Measurements from ENCODE around the gene DNAJB9.
"Not testable (repeated sequence)": the region's sequence is repeated elsewhere in the genome, so short reads cannot be mapped to it uniquely, and the experiment has no call there.

The DNAJB9 gene

GRCh38 chr7:108569381-108570145 is at the start of gene DNAJB9, which contains the start of gene THAP5:
Gene DNAJB9 (plus strand): TSS chr7:108569874. CDS start chr7:108571727, 1,853 bp downstream.
Gene THAP5 (minus strand): TSS chr7:108569706. CDS start chr7:108569569, 137 bp downstream.
- in situ Hi-C loops (cut with HindIII; ENCODE audit: low pct_unique_long_range_greater_than_20kb, low sequenced_read_pairs), result no loop called here
- peak; percentile 93 to 98 for DNase-seq (ENCODE audit: low read depth in 1 of 2, low spot score in 1 of 2)
- no peak for TF ChIP-seq JUND (IDR thresholded peaks at IDR 0.05; ENCODE audit: low read depth)

DNA sequence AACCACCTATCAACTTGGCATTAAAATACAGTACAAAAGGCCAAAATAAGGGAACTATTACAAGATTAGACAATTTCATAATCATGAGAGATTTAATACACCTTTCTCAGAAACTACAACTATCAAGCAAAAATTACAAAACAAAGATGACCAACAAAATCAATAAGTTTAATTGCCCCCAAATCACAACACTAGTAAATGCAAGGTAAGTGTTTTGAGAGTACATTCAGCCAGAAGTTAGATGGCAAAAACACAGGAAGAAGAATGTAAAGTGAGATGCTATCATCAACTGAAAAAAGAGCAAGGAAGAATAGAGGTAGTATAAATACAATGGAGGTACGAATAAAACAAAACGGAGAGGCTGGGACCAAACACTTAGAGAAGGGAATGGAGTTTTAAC is 46.9 kb upstream of the DNAJB9 start:
- in situ Hi-C loops (cut with HindIII; ENCODE audit: low pct_unique_long_range_greater_than_20kb, low sequenced_read_pairs), result no loop called here
- DNase-seq (ENCODE audit: low read depth in 1 of 2, low spot score in 1 of 2), result no peak
- TF ChIP-seq JUND (IDR thresholded peaks at IDR 0.05; ENCODE audit: low read depth), result no peak

GRCh38 chr7:108525327-108525984 is 44.2 kb upstream of the DNAJB9 start:
- in situ Hi-C loops (cut with HindIII; ENCODE audit: low pct_unique_long_range_greater_than_20kb, low sequenced_read_pairs), result no loop called here
- TF ChIP-seq JUND (IDR thresholded peaks at IDR 0.05; ENCODE audit: low read depth), result no peak
- DNase-seq (ENCODE audit: low read depth in 1 of 2, low spot score in 1 of 2), result peak in 1 of 2 experiments; percentile 53

- TF ChIP-seq JUND (IDR thresholded peaks at IDR 0.05; ENCODE audit: low read depth), result no peak
- DNase-seq (ENCODE audit: low read depth in 1 of 2, low spot score in 1 of 2), result peak; percentile 68 to 99
- in situ Hi-C loops (cut with HindIII; ENCODE audit: low pct_unique_long_range_greater_than_20kb, low sequenced_read_pairs), result no loop called here
Observed at GRCh38 chr7:108525985-108526767, 43.5 kb upstream of the DNAJB9 start, which contains the start of gene PNPLA8. Gene PNPLA8 (minus strand): TSS chr7:108526135. CDS start chr7:108515491, 10,644 bp downstream.

- no peak for DNase-seq (ENCODE audit: low read depth in 1 of 2, low spot score in 1 of 2)
- in situ Hi-C loops (cut with HindIII; ENCODE audit: low pct_unique_long_range_greater_than_20kb, low sequenced_read_pairs), result no loop called here
- no peak for TF ChIP-seq JUND (IDR thresholded peaks at IDR 0.05; ENCODE audit: low read depth)
Observed at GRCh38 chr7:108526768-108527017, 43.0 kb upstream of the DNAJB9 start.

DNA sequence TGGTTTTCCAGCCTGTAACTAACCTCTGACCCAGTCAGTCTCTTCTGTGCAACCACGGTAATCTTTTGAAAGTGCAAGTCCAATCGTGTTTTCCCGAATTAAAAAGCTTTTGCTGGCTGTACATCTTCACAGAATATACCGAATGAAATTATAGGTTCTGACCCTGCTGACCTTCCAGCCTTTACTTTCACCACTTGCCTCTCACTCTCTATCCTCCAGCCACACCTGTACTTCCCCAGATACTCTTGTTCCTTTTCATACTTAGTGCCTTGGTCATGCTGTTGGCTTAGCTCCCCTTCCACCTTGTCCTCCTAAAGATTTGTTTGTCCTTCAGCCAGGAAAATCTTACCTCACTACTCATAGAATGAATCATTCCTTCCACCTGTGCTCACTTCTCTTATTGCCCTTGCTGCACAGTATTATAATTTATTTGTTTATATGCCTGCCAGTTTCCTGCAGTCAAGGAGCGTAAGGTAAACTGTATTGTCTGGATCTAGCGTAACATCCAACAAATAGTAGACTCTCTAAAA is 41.4 kb upstream of the DNAJB9 start:
- TF ChIP-seq JUND (IDR thresholded peaks at IDR 0.05; ENCODE audit: low read depth), result no peak
- DNase-seq (ENCODE audit: low read depth in 1 of 2, low spot score in 1 of 2), result no peak
- in situ Hi-C loops (cut with HindIII; ENCODE audit: low pct_unique_long_range_greater_than_20kb, low sequenced_read_pairs), result no loop called here

GRCh38 chr7:108529341-108529740 is 40.3 kb upstream of the DNAJB9 start:
- TF ChIP-seq JUND (IDR thresholded peaks at IDR 0.05; ENCODE audit: low read depth), result no peak
- in situ Hi-C loops (cut with HindIII; ENCODE audit: low pct_unique_long_range_greater_than_20kb, low sequenced_read_pairs), result no loop called here
- peak in 1 of 2 experiments; percentile 47 for DNase-seq (ENCODE audit: low read depth in 1 of 2, low spot score in 1 of 2)

DNA sequence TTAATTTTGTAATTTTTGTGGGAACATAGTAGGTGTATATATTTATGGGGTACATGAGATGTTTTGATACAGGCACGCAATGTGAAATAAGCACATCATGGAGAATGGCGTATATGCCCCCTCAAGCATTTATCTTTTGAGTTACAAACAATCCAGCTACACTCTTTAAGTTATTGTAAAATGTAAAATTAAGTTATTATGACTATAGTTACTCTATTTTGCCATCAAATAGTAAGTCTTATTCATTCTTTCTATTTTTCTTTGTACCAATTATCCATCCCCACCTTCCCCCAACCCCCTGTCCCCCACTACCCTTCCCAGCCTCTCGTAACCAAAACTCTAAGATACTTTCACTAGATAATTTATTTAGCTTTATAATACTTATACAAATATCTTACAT is 36.0 kb upstream of the DNAJB9 start:
- in situ Hi-C loops (cut with HindIII; ENCODE audit: low pct_unique_long_range_greater_than_20kb, low sequenced_read_pairs), result no loop called here
- DNase-seq (ENCODE audit: low read depth in 1 of 2, low spot score in 1 of 2), result no peak
- no peak for TF ChIP-seq JUND (IDR thresholded peaks at IDR 0.05; ENCODE audit: low read depth)

GRCh38 chr7:108535257-108535656 is 34.4 kb upstream of the DNAJB9 start:
- in situ Hi-C loops (cut with HindIII; ENCODE audit: low pct_unique_long_range_greater_than_20kb, low sequenced_read_pairs), result no loop called here
- no peak for DNase-seq (ENCODE audit: low read depth in 1 of 2, low spot score in 1 of 2)
- TF ChIP-seq JUND (IDR thresholded peaks at IDR 0.05; ENCODE audit: low read depth), result no peak

- no peak for DNase-seq (ENCODE audit: low read depth in 1 of 2, low spot score in 1 of 2)
- in situ Hi-C loops (cut with HindIII; ENCODE audit: low pct_unique_long_range_greater_than_20kb, low sequenced_read_pairs), result no loop called here
- TF ChIP-seq JUND (IDR thresholded peaks at IDR 0.05; ENCODE audit: low read depth), result no peak
Observed at GRCh38 chr7:108535744-108536143, 33.9 kb upstream of the DNAJB9 start.

GRCh38 chr7:108537229-108537628 is 32.4 kb upstream of the DNAJB9 start:
- TF ChIP-seq JUND (IDR thresholded peaks at IDR 0.05; ENCODE audit: low read depth), result no peak
- in situ Hi-C loops (cut with HindIII; ENCODE audit: low pct_unique_long_range_greater_than_20kb, low sequenced_read_pairs), result no loop called here
- no peak for DNase-seq (ENCODE audit: low read depth in 1 of 2, low spot score in 1 of 2)

GRCh38 chr7:108538236-108538635 is 31.4 kb upstream of the DNAJB9 start:
- DNase-seq (ENCODE audit: low read depth in 1 of 2, low spot score in 1 of 2); in situ Hi-C loops (cut with HindIII; ENCODE audit: low pct_unique_long_range_greater_than_20kb, low sequenced_read_pairs): not testable (repeated sequence)

DNA sequence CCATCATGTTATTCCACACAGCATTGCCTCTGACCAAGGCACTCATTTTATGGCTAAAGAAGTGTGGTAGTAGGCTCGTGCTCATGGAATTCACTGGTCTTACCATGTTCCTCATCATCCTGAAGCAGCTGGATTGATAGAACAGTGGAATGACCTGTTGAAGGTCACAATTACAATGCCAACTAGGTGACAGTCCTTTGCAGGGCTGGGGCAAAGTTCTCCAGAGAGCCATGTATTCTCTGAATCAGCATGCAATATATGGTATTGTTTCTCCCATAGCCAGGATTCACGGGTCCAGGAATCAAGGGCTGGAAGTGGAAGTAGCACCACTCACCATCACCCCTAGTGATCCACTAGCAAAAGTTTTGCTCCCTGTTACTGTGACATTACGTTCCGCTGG is 31.0 kb upstream of the DNAJB9 start:
- in situ Hi-C loops (cut with HindIII; ENCODE audit: low pct_unique_long_range_greater_than_20kb, low sequenced_read_pairs); DNase-seq (ENCODE audit: low read depth in 1 of 2, low spot score in 1 of 2): not testable (repeated sequence)
